GM12878 (cell line): ENCODE results near the gene NDC1. TPM values are rescaled to one million over a fixed set of nuclear protein-coding genes. Genes with fewer than 3 reads are reported as not detected.

ENCODE experiments used
- ATAC-seq: fragments of 200-7000 bp; cut with Tn5 transposase; 3 replicates; pipeline ENCODE4 v1.9.1; 2020; ENCODE audit warnings: mild to moderate bottlenecking, moderate library complexity
- BruUV-seq: library from RNA; stranded (reverse); fragments of 400-500 nt; replicated peaks from 2 replicates; lab custom pipeline; 2021; lab: Mats Ljungman, UMichigan
- CTCF ChIA-PET: fragments of 300-600 bp; sonication (Branson Sonifier 250); formaldehyde crosslinking; extraction: SDS; loops from one replicate; lab custom pipeline; 2021; ENCODE audit warnings: inconsistent platforms; lab: Yijun Ruan, JAX
- POLR2A ChIA-PET: fragments of 350-600 bp; formaldehyde crosslinking; extraction: SDS; loops from one replicate; lab custom pipeline; 2021; ENCODE audit warnings: inconsistent platforms; lab: Charles Lee
- RAD21 ChIA-PET: fragments of 300-600 bp; sonication (Branson Sonifier 250); formaldehyde crosslinking; loops from one replicate; lab custom pipeline; 2023; ENCODE audit warnings: antibody characterized with exemption; ENCODE audit not compliant: unreplicated experiment; lab: Charles Lee
- SMC1A ChIA-PET: fragments of 300-600 bp; sonication (Branson Sonifier 250); formaldehyde crosslinking; loops from one replicate; lab custom pipeline; 2023; ENCODE audit not compliant: unreplicated experiment, uncharacterized antibody; lab: Charles Lee
- DNase-seq: peaks from one replicate; pipeline ENCODE4 v3.0.0-alpha.2; 2011; ENCODE audit warnings: low read depth, low spot score
- FAIRE-seq: peaks from 3 replicates; lab custom pipeline; 2011; peaks lifted over from hg19 to GRCh38; lab: Jason Lieb, UNC
- H2AFZ ChIP-seq: 2 replicates; pipeline ENCODE4 v1.6.0; 2011; ENCODE audit warnings: low read depth, low read length, control low read depth; ENCODE audit not compliant: control insufficient read depth
- H3K27ac ChIP-seq: 2 replicates; pipeline ENCODE4 v1.5.1; 2011; ENCODE audit warnings: control low read depth; ENCODE audit not compliant: control insufficient read depth, insufficient read depth
- H3K27me3 ChIP-seq, 2 experiments: replicated peaks in 1 of 2; 2 replicates each; pipeline versions ENCODE4 v1.6.0 to v1.6.1; 2011; ENCODE audit warnings: low read length in 1 of 2; ENCODE audit not compliant: control insufficient read depth in 2 of 2, insufficient read depth in 2 of 2
- H3K36me3 ChIP-seq, 2 experiments: 2 replicates each; pipeline ENCODE4 v1.5.1; 2011; ENCODE audit warnings: low read length in 1 of 2; ENCODE audit not compliant: control insufficient read depth in 2 of 2, insufficient read depth in 2 of 2
- H3K4me1 ChIP-seq: 2 replicates; pipeline ENCODE4 v1.6.1; 2011; ENCODE audit warnings: mild to moderate bottlenecking, low read length, moderate library complexity, mixed read lengths; ENCODE audit not compliant: control insufficient read depth, insufficient read depth
- H3K4me2 ChIP-seq: 2 replicates; pipeline ENCODE4 v1.6.0; 2011; ENCODE audit warnings: control low read depth; ENCODE audit not compliant: control insufficient read depth, insufficient read depth
- H3K4me3 ChIP-seq: fragments of 200-600 bp; sonication (generic); 2 replicates; pipeline ENCODE4 v1.5.1; 2016
- H3K79me2 ChIP-seq: 2 replicates; pipeline ENCODE4 v1.6.0; 2011; ENCODE audit warnings: low read length; ENCODE audit not compliant: control insufficient read depth, insufficient read depth
- H3K9ac ChIP-seq: 2 replicates; pipeline ENCODE4 v1.8.0; 2011; ENCODE audit warnings: low read length, control low read depth, mixed read lengths; ENCODE audit not compliant: control insufficient read depth, insufficient read depth
- H3K9me3 ChIP-seq: replicated peaks from 3 replicates; pipeline ENCODE4 v1.5.1; 2011; ENCODE audit warnings: mild to moderate bottlenecking, low read length; ENCODE audit not compliant: control insufficient read depth, insufficient read depth
- H4K20me1 ChIP-seq: 2 replicates; pipeline ENCODE4 v1.6.0; 2011; ENCODE audit not compliant: control insufficient read depth, insufficient read depth
- ATF7 ChIP-seq: fragments of 450-650 bp; IDR thresholded peaks from 2 replicates; pipeline ENCODE4 v1.6.1; 2016; ENCODE audit warnings: low read depth, mild to moderate bottlenecking
- CEBPB ChIP-seq, 2 experiments: fragments of 150-350 bp in 1 of 2; IDR thresholded peaks; 2 replicates each; pipeline ENCODE4 v1.6.1; 2012 to 2014; ENCODE audit warnings: low read depth in 2 of 2, low read length in 2 of 2, borderline replicate concordance in 1 of 2, inconsistent platforms in 1 of 2
- CHD1 ChIP-seq: IDR thresholded peaks from 2 replicates; pipeline ENCODE4 v1.6.1; 2012; ENCODE audit warnings: low read depth, low read length, improper control_type of control experiment
- EED ChIP-seq: sonication (generic); IDR thresholded peaks from 2 replicates; pipeline ENCODE4 v1.6.1; 2016; ENCODE audit warnings: antibody characterized with exemption, low read depth
- GATAD2B ChIP-seq: fragments of 450-650 bp; conservative IDR thresholded peaks from 2 replicates; pipeline ENCODE4 v1.6.1; 2017; ENCODE audit warnings: low read depth, mild to moderate bottlenecking, moderate library complexity
- MEF2B ChIP-seq: fragments of 450-650 bp; IDR thresholded peaks from 2 replicates; pipeline ENCODE4 v1.6.1; 2018; ENCODE audit warnings: mild to moderate bottlenecking, moderate library complexity; ENCODE audit not compliant: partially characterized antibody, poor library complexity, severe bottlenecking
- MYC ChIP-seq: IDR thresholded peaks from 2 replicates; pipeline ENCODE4 v1.6.1; 2011; ENCODE audit warnings: mild to moderate bottlenecking, low read length, moderate library complexity, inconsistent platforms; ENCODE audit not compliant: insufficient read depth, insufficient replicate concordance, insufficient read length, severe bottlenecking
- NFXL1 ChIP-seq: fragments of 450-650 bp; IDR thresholded peaks from 2 replicates; pipeline ENCODE4 v1.6.1; 2017; ENCODE audit warnings: antibody characterized with exemption, mild to moderate bottlenecking, borderline replicate concordance
- RB1 ChIP-seq: fragments of 450-650 bp; formaldehyde crosslinking; IDR thresholded peaks from 2 replicates; pipeline ENCODE4 v1.6.1; 2017; ENCODE audit warnings: mild to moderate bottlenecking, borderline replicate concordance
- SREBF2 ChIP-seq: IDR thresholded peaks from 2 replicates; pipeline ENCODE4 v1.6.1; 2012; ENCODE audit warnings: mild to moderate bottlenecking, low read length
- STAT1 ChIP-seq: fragments of 450-650 bp; conservative IDR thresholded peaks from 2 replicates; pipeline ENCODE4 v1.6.1; 2014; ENCODE audit warnings: antibody characterized with exemption, mild to moderate bottlenecking
- SUZ12 ChIP-seq: fragments of 200-600 bp; sonication (generic); IDR thresholded peaks from one replicate; pipeline ENCODE4 v1.6.1; 2018; ENCODE audit warnings: antibody characterized with exemption, mild to moderate bottlenecking; ENCODE audit not compliant: unreplicated experiment
- WRNIP1 ChIP-seq: IDR thresholded peaks from 2 replicates; pipeline ENCODE4 v1.6.1; 2011; ENCODE audit warnings: low read depth, low read length, improper control_type of control experiment, borderline replicate concordance
- ZNF274 ChIP-seq: IDR thresholded peaks from one replicate; pipeline ENCODE4 v1.8.0; 2011; ENCODE audit not compliant: insufficient read length, insufficient read depth
- ZZZ3 ChIP-seq: IDR thresholded peaks from 2 replicates; pipeline ENCODE4 v1.6.1; 2011; ENCODE audit warnings: low read depth; ENCODE audit not compliant: control insufficient read depth, insufficient read length
- WGBS: methylation state at CpG from one replicate; pipeline ENCODE4 v1.1.6; 2016; ENCODE audit warnings: low lambda C conversion rate; ENCODE audit not compliant: insufficient replicate concordance, insufficient coverage; ENCODE audit errors: missing lambda C conversion rate; 5-methylcytosine and 5-hydroxymethylcytosine counted together
- in situ Hi-C: fragments of 300-500 bp; cut with MboI; formaldehyde crosslinking; loops from 9 replicates; pipeline ENCODE4 v1.14.3; 2018; ENCODE audit warnings: mixed read lengths
- intact Hi-C: fragments of 100-400 bp; cut with micrococcal nuclease; formaldehyde crosslinking; loops from one replicate; pipeline ENCODE4 v1.14.2; 2022; ENCODE audit not compliant: unreplicated experiment
- polyA plus RNA-seq, 11 experiments: library from polyadenylated mRNA; depleted of rRNA in 4 of 11; unstranded in 6 of 11; stranded (reverse) in 5 of 11; fragments of >200 nt; fragmentation: Nextera tagmentation in 4 of 11; fragmentation: Illumina TruSeq in 1 of 11; extraction: Ambion mirVana in 4 of 11; extraction: Trizol in 1 of 11; gene quantifications; 1 replicate in 1 of 11; 2 replicates in 10 of 11; pipeline versions ENCODE4 v1.2.1 to v1.2.3, GENCODE V29; 2011 to 2016; ENCODE audit warnings: inconsistent platforms in 2 of 11, missing spikeins in 2 of 11, low read depth in 1 of 11
- total RNA-seq, 4 experiments: library from RNA; depleted of rRNA in 3 of 4; stranded (reverse); fragments of >200 nt in 3 of 4; fragmentation: Illumina TruSeq in 1 of 4; extraction: Trizol in 1 of 4; gene quantifications; 2 replicates each; pipeline versions ENCODE4 v1.2.1 to v1.2.3, GENCODE V29; 2013 to 2021
- TF ChIP-seq, protein P1 (sequence below): fragments of 450-650 bp; conservative IDR thresholded peaks from 2 replicates; pipeline ENCODE4 v1.6.1; 2017; ENCODE audit warnings: mild to moderate bottlenecking, moderate library complexity

Gene NDC1
- total and polyA plus RNA-seq, 10 of the 15 experiments (the other 5 are each of a cell fraction or from before 2014, with no cell fraction given), result 20.2 to 77.6 (median 47.1) TPM

DNA sequence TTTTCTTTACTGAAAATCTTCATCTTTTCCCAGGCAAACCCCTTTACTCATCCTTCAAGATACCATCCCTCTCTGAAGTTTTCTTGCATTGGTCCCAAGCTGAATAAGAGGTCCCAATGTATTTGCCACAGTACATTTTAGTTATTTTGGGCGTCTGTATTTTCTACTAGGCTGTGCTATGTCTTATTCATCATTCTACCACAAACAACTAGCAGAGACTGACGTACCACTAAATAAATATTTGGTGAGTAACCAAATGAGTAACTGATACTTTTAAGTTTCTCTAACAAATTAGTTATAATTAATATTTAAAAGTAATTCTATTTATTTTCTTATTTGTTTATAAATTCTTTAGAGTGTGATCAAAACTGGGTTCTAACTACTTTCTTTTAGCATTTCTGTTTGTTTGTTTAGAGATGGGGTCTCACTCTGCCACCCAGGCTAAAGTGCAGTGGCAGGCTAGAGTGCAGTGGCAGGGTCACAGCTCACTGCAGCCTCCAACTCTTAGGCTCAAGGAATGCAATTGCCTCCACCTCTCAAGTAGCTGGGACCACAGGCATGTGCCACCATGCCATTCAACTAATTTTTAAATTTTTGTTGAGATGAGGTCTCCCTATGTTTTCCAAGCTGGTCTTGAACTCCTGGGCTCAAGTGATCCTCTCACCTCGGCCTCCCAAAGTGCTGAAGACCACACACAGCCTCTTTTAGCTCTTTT is 33.1 kb downstream of the NDC1 start:
- Histone ChIP-seq H3K27me3 (no peaks in the 10 kb centered on the region), H3K36me3 (peaks cover 8 to 21% of the 10 kb centered on the region in 2 experiments), H3K27ac (no peak overlapping the region), H2AFZ (no peak overlapping the region), H3K9ac (no peak overlapping the region), H3K4me3 (no peak overlapping the region), H4K20me1 (no peaks in the 10 kb centered on the region), H3K4me2 (no peak overlapping the region), H3K9me3 (no peaks in the 10 kb centered on the region), H3K4me1 (no peaks in the 10 kb centered on the region), H3K79me2 (no peaks in the 10 kb centered on the region)
- in situ Hi-C loops, result no loop called here
- ChIA-PET CTCF (interaction anchor here (0.7 kb wide), 2 partner anchors 10 to 89 kb away, joined by 3 read pairs; no protein-coding TSS in a partner anchor), SMC1A (no interaction called here), RAD21 (no interaction called here), POLR2A (interaction anchor here (0.5 kb wide), 1 partner anchor 15 kb away, joined by 3 read pairs; no protein-coding TSS in a partner anchor)
- no peak for FAIRE-seq
- 83% methylated on average over 3 of the region's 3 CpGs for WGBS
- no TSS peak for BruUV-seq
- intact Hi-C loops, result no loop called here
- DNase-seq, result no peak
- no peak for ATAC-seq
- TF ChIP-seq ATF7 (no peak), GATAD2B (no peak), CEBPB (IDR thresholded peaks at IDR 0.05; ENCODE audit: borderline replicate concordance in 1 of 2, low read depth in 2 of 2, low read length in 2 of 2) (no peak), ZNF274 (no peak), NFXL1 (no peak), MYC (no peak), MEF2B (no peak), CHD1 (no peak), SREBF2 (no peak), EED (no peak), ZZZ3 (no peak), SUZ12 (no peak), STAT1 (no peak), RB1 (no peak), WRNIP1 (no peak)
- TF ChIP-seq, protein P1, sequence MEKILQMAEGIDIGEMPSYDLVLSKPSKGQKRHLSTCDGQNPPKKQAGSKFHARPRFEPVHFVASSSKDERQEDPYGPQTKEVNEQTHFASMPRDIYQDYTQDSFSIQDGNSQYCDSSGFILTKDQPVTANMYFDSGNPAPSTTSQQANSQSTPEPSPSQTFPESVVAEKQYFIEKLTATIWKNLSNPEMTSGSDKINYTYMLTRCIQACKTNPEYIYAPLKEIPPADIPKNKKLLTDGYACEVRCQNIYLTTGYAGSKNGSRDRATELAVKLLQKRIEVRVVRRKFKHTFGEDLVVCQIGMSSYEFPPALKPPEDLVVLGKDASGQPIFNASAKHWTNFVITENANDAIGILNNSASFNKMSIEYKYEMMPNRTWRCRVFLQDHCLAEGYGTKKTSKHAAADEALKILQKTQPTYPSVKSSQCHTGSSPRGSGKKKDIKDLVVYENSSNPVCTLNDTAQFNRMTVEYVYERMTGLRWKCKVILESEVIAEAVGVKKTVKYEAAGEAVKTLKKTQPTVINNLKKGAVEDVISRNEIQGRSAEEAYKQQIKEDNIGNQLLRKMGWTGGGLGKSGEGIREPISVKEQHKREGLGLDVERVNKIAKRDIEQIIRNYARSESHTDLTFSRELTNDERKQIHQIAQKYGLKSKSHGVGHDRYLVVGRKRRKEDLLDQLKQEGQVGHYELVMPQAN, result no peak
